Lower leg skin (tissue), 4 donors: Measurements from ENCODE around the gene ZNF385B. TPM values are rescaled to one million over a fixed set of nuclear protein-coding genes. Genes with fewer than 3 reads are reported as not detected.

ENCODE experiments used
- DNase-seq, 2 donors: peaks; one replicate each; pipeline ENCODE4 v3.0.0-alpha.2; 2019; ENCODE audit warnings: low spot score in 2 of 2
- H3K4me3 ChIP-seq: fragments of 200-600 bp; sonication (generic); 2 replicates; pipeline ENCODE4 v1.5.1; 2017; ENCODE audit warnings: mild to moderate bottlenecking, low read depth; ENCODE audit not compliant: poor library complexity, severe bottlenecking
- POLR2A ChIP-seq, 2 donors: fragments of 450-650 bp; IDR thresholded peaks; one replicate each; pipeline ENCODE4 v1.6.1; 2016 to 2017; ENCODE audit warnings: antibody characterized with exemption in 2 of 2, mild to moderate bottlenecking in 1 of 2, moderate library complexity in 1 of 2
- WGBS, 2 donors: methylation state at CpG; one replicate each; pipeline ENCODE4 v1.1.5; 2018; 5-methylcytosine and 5-hydroxymethylcytosine counted together
- intact Hi-C: fragments of 100-400 bp; cut with DNase I; formaldehyde crosslinking; loops from one replicate; pipeline ENCODE4 v1.15.0; 2023; ENCODE audit warnings: low total_unique reads
- total RNA-seq, 4 donors: library from RNA; depleted of rRNA; stranded (reverse); fragments of >200 nt; gene quantifications; one replicate each; pipeline ENCODE4 v1.1.0, GENCODE V29; 2016
- TF ChIP-seq, protein P1 (sequence below), 3 donors: fragments of 450-650 bp; IDR thresholded peaks; one replicate each; pipeline ENCODE4 v1.5.1; 2016; ENCODE audit warnings: antibody characterized with exemption in 3 of 3, mild to moderate bottlenecking in 3 of 3, moderate library complexity in 2 of 3

Gene ZNF385B
- 1 to 10 TPM in 1 of 4 donors, under 1 TPM in 1, not detected in 2; 0.97 to 1.4 TPM for total RNA-seq

- TF ChIP-seq, protein P1, sequence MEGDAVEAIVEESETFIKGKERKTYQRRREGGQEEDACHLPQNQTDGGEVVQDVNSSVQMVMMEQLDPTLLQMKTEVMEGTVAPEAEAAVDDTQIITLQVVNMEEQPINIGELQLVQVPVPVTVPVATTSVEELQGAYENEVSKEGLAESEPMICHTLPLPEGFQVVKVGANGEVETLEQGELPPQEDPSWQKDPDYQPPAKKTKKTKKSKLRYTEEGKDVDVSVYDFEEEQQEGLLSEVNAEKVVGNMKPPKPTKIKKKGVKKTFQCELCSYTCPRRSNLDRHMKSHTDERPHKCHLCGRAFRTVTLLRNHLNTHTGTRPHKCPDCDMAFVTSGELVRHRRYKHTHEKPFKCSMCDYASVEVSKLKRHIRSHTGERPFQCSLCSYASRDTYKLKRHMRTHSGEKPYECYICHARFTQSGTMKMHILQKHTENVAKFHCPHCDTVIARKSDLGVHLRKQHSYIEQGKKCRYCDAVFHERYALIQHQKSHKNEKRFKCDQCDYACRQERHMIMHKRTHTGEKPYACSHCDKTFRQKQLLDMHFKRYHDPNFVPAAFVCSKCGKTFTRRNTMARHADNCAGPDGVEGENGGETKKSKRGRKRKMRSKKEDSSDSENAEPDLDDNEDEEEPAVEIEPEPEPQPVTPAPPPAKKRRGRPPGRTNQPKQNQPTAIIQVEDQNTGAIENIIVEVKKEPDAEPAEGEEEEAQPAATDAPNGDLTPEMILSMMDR (IDR thresholded peaks at IDR 0.05): no peak
- no peak for TF ChIP-seq POLR2A (IDR thresholded peaks at IDR 0.05)
- 2 to 5% methylated on average over 30 to 42 of the region's 55 CpGs for WGBS, 2 donors
- peak within 1 kb of the TSS; percentile 39 for H3K4me3 ChIP-seq
- intact Hi-C loops: no loop called here
- DNase-seq: peak in 1 of 2 donors; percentile 85
Observed at GRCh38 chr2:179861416-179862067, at the start of gene ZNF385B. TSS of gene ZNF385B (minus strand) at chr2:179861612.

- TF ChIP-seq, protein P1 (IDR thresholded peaks at IDR 0.05): no peak
- TF ChIP-seq POLR2A (IDR thresholded peaks at IDR 0.05): no peak
- no peak overlapping the region for H3K4me3 ChIP-seq
- 58 to 69% methylated on average over 3 of the region's 3 CpGs for WGBS, 2 donors
- no peak for DNase-seq
- intact Hi-C loops: no loop called here
Observed at GRCh38 chr2:179910735-179911113, 49.3 kb upstream of the ZNF385B start.

DNA sequence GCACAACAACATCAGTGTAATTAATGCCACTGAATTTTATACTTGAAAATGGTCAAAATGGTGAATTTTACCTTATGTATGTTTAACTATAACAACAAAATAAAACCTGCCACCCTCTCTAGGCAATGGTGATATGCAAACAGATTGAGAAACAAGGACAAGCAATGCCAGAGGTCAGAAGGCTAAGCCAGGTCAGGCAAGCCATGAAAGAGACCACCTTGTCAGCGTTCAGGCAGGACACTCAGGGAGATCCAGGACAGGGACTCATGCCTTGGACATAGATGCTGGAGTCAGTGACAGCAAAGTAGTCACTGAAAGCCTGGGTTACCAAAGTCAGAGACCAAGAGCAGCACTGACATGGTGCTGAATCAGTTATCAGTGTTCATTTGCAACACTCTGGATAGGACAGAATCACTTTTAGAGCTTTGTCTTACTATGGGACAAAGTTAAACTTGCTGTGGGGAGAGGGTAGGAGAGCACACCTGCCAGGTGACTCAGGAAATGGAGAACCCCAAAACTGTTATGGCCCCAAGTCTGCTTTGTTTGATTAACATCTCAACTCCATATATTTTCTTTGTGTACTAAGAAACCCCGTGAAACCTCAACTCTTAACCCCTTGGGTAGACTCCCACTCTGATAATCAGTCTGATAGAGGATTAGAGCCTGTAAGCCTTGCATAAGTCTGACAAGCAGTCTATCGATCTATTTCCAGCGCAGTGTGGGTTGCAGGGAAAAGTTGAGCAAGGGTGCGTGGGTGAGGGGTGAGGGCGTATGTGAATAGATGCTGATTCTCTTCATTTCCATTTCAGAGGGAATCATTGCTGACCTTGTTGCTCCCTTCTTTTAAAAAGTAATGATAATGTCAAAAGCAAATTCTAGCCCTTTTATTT is 48.7 kb upstream of the ZNF385B start:
- intact Hi-C loops: no loop called here
- WGBS, 2 donors: 64 to 69% methylated on average over 6 of the region's 6 CpGs
- DNase-seq: no peak
- TF ChIP-seq, protein P1 (IDR thresholded peaks at IDR 0.05): no peak
- TF ChIP-seq POLR2A (IDR thresholded peaks at IDR 0.05): no peak
- no peak overlapping the region for H3K4me3 ChIP-seq

DNA sequence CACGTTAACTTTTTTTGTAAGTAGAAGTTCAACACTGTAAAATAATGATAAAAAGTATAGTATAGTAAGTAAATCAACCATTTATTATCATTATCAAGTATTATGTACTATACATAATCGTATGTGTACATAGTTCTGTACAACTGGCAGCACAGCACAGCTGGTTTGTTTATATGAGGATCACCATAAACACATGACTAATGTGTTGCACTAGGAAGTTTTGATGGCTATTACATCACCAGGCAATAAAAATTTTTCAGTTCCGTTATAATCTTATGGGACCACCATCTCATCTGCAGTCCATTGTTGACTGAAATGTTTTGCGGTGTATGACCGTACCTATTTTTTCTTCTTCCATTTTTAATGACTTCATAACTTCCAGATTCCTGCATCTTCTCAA is 39.2 kb upstream of the ZNF385B start:
- no peak overlapping the region for H3K4me3 ChIP-seq
- intact Hi-C loops: no loop called here
- TF ChIP-seq, protein P1 (IDR thresholded peaks at IDR 0.05): no peak
- TF ChIP-seq POLR2A (IDR thresholded peaks at IDR 0.05): no peak
- no peak for DNase-seq
- WGBS, 2 donors: 65 to 70% methylated on average over 5 of the region's 5 CpGs

GRCh38 chr2:179899666-179900065 is 38.3 kb upstream of the ZNF385B start:
- H3K4me3 ChIP-seq: no peak overlapping the region
- DNase-seq: no peak
- WGBS, 2 donors: 97 to 100% methylated on average over 1 of the region's 1 CpG
- TF ChIP-seq POLR2A (IDR thresholded peaks at IDR 0.05): no peak
- TF ChIP-seq, protein P1 (IDR thresholded peaks at IDR 0.05): no peak
- intact Hi-C loops: no loop called here
